Effector CD4-positive, alpha-beta T cell (primary cell): ENCODE measurements around the gene TINCR.
"Not testable (repeated sequence)": the region's sequence is repeated elsewhere in the genome, so short reads cannot be mapped to it uniquely, and the experiment has no call there.

ENCODE experiments used
- DNase-seq: peaks from one replicate; pipeline ENCODE4 v3.0.0-alpha.2; 2020

The TINCR gene

GRCh38 chr19:5558101-5558621 lies 9.6 kb downstream of the TINCR start:
- DNase-seq, result no peak

GRCh38 chr19:5557691-5558090 lies 10.1 kb downstream of the TINCR start:
- DNase-seq, result no peak

- DNase-seq, result no peak
These were observed 12.9 kb downstream of the TINCR start for GRCh38 chr19:5554828-5555227.

GRCh38 chr19:5553892-5554291 lies 13.9 kb downstream of the TINCR start:
- no peak for DNase-seq

- no peak for DNase-seq
These were observed 19.9 kb downstream of the TINCR start for GRCh38 chr19:5547881-5548280.

GRCh38 chr19:5545984-5546383 lies 21.8 kb downstream of the TINCR start:
- no peak for DNase-seq

GRCh38 chr19:5545051-5545450 lies 22.7 kb downstream of the TINCR start:
- DNase-seq, result no peak

- DNase-seq, result no peak
These were observed 25.1 kb downstream of the TINCR start for GRCh38 chr19:5542665-5543064.

GRCh38 chr19:5541456-5541855 lies 26.3 kb downstream of the TINCR start:
- no peak for DNase-seq

- no peak for DNase-seq
These were observed 27.5 kb downstream of the TINCR start for GRCh38 chr19:5540208-5540607.

- DNase-seq, result no peak
These were observed 29.9 kb downstream of the TINCR start for GRCh38 chr19:5537870-5538269.

- DNase-seq, result not testable (repeated sequence)
These were observed 30.7 kb downstream of the TINCR start for GRCh38 chr19:5536982-5537579.

GRCh38 chr19:5536337-5536894 lies 31.3 kb downstream of the TINCR start:
- no peak for DNase-seq

GRCh38 chr19:5534787-5535586 lies 32.8 kb downstream of the TINCR start:
- DNase-seq, result no peak

GRCh38 chr19:5533257-5533656 lies 34.5 kb downstream of the TINCR start:
- DNase-seq, result no peak

- DNase-seq, result no peak
These were observed 37.1 kb downstream of the TINCR start for GRCh38 chr19:5530701-5531100.

GRCh38 chr19:5526691-5527090 lies 41.1 kb downstream of the TINCR start:
- no peak for DNase-seq

GRCh38 chr19:5524081-5524480 lies 43.7 kb downstream of the TINCR start:
- DNase-seq, result no peak

- no peak for DNase-seq
These were observed 45.6 kb downstream of the TINCR start for GRCh38 chr19:5522106-5522505.

- DNase-seq, result no peak
These were observed 47.3 kb downstream of the TINCR start for GRCh38 chr19:5520501-5520900.

GRCh38 chr19:5519076-5519475 lies 48.7 kb downstream of the TINCR start:
- no peak for DNase-seq

- no peak for DNase-seq
These were observed 52.0 kb downstream of the TINCR start for GRCh38 chr19:5515737-5516136.

GRCh38 chr19:5514001-5514400 lies 53.8 kb downstream of the TINCR start:
- DNase-seq, result no peak

- DNase-seq, result no peak
These were observed 55.0 kb downstream of the TINCR start for GRCh38 chr19:5512715-5513114.
